Left hindlimb (tissue), 1 donor: ENCODE measurements around the gene SUSD2.
"Not testable (repeated sequence)": the region's sequence is repeated elsewhere in the genome, so short reads cannot be mapped to it uniquely, and the experiment has no call there.

Source experiments
- DNase-seq: peaks from one replicate; pipeline ENCODE4 v3.0.0-alpha.2; 2018

Gene SUSD2

GRCh38 chr22:24217384-24217783 is 36.1 kb downstream of the SUSD2 start:
- no peak for DNase-seq

GRCh38 chr22:24219750-24220149 is 38.5 kb downstream of the SUSD2 start:
- no peak for DNase-seq

DNA sequence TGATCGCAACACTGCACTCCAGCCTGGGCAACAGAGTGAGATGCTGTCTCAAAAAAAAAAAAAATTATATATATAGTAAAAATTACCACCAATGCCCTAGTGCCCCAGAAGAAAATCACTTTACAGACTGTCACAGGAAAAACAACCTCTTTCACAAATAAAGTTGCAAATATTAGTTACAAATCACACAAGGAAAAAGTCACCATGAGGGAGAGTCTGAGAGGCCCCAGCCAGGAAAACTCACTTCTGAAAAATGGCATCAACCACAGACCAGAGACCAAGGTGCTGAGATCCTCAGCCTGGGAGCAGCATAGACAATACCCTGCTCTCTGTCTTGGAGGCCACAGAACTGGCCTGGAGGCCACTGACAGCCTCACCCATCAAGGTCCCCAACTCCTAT is 43.2 kb downstream of the SUSD2 start:
- no peak for DNase-seq

GRCh38 chr22:24225044-24225601 is 43.8 kb downstream of the SUSD2 start:
- DNase-seq: no peak

GRCh38 chr22:24225951-24226350 is 44.7 kb downstream of the SUSD2 start:
- no peak for DNase-seq

DNA sequence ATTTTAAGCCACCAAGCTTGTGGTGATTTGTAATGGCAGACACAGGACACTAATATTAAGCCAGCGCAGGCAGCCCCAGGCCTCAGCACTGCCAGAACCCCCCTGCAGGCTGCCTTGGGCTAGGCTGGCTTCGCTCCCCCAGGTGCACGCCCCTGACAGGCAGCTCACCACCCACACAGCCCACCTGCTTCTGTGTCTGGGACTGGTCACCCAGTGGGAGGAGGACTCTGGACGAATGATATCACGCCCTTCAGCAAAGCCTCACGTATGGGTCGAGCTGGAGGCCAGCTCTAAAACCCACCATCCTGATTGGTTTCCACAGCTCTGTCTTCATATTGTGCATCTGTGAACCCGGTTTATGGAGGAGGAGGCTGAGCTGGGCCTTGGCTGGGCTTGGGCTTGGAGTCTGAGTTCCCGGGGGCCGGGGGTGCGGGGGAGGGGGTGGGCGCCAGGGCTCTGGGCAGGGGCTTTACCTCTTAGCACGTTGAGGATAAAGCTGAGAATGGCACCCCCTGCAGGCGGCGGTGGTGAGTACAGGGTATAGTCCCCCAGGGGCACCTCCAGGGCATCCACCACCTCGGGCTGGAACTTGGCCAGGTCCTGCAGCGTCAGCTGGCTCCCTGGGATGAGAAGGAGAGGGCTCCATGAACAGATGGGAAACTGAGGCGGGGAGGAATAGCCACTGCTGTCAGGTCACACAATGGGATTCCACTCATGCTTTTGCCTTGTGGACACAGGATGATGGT is 49.8 kb downstream of the SUSD2 start:
- no peak for DNase-seq

DNA sequence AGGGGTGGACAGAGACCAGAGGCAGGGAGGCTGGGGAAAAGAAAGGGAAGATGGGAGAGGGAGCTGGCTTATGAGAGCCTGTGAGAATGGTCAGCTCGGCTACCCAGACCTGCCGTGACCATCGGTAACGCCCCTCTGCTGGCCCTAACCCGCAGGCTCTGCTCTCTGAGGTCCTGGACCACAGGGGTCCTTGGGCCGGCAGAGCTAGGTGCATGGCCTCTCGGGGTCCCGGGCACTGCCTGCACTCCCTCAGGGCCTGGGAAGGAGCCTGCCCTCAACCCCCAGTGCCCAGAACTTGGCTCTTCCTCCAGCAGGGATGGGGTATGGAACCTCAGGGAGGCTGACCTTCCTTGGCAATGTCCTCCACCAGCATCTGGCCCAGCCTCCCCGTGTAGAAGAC is 50.4 kb downstream of the SUSD2 start:
- no peak for DNase-seq

GRCh38 chr22:24232124-24232523 is 50.8 kb downstream of the SUSD2 start:
- DNase-seq: no peak

- DNase-seq: no peak
Observed at GRCh38 chr22:24232725-24233124, 51.4 kb downstream of the SUSD2 start.

DNA sequence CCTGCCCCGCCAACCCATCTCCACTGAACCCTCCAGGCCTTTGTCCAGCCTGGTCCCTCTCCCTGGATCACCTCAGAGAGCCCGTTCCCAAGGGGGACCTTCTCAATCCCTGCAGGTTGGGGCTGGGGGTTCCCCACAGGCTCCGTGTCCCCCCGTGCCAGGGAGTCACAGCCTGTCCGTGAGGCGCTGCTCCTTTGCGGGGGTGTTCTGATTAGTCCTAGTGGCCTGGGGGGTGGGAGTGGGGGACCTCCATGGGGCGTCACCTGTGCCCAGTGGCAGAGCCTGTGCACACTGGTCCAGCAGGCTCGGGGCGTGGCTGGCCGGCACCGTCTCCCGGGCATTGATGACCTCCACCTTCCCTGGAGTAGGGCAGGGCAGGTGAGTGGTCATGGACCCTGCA is 51.9 kb downstream of the SUSD2 start:
- no peak for DNase-seq

GRCh38 chr22:24233816-24234215 is 52.5 kb downstream of the SUSD2 start:
- no peak for DNase-seq

DNA sequence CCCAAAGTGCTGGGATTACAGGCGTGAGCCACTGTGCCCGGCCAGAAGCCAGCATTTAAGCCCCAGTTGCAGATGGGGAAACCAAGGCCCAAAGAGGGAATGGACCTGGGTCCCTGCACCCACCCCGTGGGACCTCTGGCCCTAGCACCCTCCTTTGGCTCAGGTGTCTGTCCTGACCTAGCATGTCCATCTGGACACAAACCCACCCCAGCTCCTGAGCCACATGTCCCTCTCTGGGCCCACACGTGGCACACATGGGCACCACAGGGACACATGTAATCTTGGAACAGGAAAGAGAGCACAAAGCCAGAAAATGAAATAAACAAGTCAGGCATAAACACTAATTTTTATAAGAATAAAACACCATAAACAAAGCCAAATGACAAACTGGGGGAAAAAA is 54.0 kb downstream of the SUSD2 start:
- DNase-seq: no peak

- DNase-seq: no peak
Observed at GRCh38 chr22:24236656-24237055, 55.4 kb downstream of the SUSD2 start.

DNA sequence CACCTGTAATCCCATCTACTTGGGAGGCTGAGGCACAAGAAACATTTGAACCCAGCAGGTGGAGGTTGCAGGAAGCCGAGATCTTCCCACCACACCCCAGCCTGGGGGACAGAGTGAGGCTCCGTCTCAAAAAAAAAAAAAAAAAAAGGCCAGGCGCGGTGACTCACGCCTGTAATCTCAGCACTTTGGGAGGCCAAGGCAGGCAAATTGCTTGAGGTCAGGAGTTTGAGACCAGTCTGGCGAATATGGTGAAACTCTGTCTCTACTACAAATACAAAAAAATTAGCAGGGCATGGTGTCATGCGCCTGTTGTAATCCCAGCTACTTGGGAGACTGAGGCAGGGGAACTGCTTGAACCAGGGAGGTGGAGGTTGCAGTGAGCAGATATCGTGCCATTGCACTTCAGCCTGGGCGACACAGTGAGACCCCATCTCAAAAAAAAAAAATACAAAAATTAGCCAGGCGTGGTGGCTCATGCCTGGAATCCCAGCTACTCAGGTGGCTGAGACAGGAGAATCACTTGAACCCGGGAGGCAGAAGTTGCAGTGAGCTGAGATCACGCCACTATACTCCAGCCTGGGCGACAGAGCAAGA is 56.9 kb downstream of the SUSD2 start:
- DNase-seq: not testable (repeated sequence)
